HG02981 (cell line): ENCODE results near the gene SDF2L1.

Experiments
- ATAC-seq: cut with Tn5 transposase; IDR thresholded peaks from one replicate; pipeline ENCODE4 v1.9.1; 2021; ENCODE audit warnings: mild to moderate bottlenecking, moderate library complexity; ENCODE audit not compliant: unreplicated experiment

SDF2L1 gene

DNA sequence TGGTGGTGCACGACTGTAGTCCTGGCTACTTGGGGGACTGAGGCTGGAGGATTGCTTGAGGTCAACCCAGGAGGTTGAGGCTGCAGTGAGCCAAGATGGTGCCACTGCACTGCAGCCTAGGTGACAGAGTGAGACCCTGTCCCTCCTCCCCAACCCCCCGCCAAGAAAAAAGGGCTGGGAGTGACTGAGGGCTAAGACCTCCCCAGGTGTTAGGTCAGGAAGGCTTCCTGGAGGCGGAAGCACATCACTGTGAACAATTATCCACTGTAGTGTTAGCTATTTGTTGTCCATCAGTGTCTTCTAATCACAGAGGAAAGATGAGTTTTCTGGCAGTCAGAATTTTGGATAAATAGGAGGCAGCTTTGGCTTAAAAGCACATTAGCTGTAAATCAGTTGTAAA is 21.1 kb upstream of the SDF2L1 start:
- no peak for ATAC-seq

DNA sequence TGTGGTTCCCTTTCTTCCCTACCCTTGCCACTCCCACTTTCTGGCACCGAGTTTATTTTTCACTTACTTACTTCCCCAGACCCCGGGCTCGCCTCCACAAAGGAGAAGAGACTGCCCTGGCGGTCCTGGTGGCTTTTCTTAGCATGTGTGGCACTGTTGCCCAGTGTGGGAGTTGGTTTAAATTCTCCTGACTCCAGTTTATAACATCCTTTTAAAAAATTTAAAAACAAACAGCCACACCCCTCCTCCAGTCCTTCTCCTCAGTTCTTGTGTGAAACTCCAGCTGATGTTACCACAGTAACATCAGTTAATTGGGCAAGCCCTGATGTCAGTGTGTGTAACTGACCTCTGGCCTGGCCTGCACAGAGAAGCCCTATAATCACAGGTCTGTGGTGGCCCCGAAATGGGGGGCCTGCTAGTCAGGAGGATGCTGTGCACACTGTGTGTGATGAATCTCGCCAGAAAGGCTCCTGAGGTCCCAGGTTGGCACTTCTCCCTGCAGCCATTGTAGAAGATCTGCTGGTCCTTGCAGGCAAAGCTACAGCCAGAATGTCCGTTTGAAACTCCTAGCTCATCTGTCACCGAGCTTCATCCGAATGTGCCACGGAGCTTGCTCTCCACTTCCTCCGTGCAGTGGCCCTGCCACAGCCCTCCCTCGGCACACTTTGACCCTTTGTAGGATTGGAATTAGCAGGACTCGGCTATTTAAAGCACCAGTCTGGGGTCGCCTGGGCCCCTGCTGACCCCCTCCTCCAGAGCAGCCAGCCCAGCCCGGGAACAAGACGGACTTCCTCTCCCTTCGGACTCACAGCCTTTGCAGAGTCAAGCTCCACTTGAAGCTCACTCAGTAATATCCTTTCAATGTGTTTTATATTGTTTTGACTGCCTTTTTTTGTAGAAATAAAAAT is 19.8 kb upstream of the SDF2L1 start:
- ATAC-seq: no peak

DNA sequence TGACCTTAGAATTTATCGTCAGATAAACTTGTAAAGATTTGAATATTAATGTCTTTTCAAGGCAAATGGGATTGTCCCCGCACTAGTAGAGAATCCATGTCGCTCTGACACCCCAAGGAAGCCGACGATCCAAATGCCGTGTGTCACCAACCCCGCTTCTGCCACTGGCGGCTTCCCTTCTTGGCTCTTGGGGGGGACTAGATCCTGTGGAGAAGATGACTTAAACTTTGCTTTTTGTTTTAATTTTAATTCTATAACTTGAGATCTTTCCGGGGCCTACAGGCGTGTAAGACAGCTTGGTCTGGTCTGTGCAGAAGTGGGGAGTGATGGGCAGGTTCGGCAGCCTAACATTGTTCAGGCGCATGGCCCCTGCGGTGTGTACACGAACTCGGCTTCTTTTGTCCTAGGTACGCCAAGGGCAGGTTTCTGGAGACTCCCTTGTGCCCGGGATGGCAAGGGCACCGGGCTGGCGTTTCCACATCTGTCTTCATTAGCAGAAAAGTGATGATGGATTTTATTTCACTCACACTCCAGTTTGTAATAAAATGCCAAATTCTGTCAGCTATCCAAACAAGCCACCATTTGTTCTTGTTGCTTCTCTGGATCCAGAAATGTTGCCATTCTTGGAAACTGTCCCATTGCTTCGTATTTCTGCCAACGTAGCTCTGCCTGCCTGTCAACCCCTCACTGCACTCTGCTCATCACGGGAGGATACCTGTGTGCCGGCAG is 19.0 kb upstream of the SDF2L1 start:
- ATAC-seq: no peak

DNA sequence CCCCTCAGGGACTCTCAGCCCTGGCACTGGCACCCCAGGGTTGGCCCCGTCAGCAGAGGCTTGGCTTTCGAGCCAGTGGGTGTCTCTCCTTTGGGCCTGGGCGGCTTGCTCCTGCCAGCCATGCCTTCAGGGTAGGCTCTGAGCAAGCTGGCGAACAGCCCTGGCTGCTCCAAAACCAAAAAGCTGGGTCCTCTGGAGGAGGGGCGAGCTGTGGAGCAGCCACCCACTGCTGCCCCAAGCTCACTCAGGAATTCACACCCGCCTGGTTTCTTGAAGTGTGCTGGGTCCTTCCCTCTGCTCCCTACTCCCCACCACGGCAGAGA is 18.5 kb upstream of the SDF2L1 start:
- no peak for ATAC-seq

DNA sequence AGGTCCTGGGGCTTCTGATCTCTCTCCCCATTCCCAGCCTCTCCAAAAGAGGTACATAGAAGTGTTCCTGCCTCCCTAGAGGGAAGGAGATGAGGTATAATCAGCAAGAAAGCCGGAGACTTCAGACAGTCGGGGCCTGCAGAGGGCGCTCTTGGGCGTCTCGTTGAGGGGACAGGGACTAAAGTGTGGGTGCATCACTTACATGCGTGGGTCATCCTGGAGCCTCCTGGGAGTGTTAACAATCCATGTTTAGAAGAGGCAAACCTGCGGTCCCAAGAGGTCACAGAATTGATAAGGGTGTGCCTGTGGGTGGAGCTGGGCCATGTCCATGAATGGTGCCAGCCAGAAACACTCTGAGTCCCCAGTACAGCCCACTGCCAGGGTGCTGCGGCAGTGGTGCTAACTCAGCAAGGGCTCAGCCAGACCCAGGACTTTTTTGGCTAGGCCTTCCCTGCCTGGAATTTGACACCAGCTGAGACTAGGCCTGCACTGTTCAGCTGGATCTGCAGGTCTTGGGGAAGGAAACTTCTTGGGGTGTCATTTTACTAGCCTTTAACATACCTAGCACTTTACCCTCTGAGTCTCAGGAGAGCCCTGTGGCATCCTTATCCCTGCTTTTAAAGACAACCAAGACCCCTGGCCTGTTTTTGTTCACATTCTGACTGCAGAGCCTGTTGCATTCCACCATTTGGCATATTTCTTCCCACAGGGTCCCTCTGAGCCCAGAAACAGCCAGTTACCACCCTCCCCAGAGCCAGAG is 17.8 kb upstream of the SDF2L1 start:
- ATAC-seq: no peak

DNA sequence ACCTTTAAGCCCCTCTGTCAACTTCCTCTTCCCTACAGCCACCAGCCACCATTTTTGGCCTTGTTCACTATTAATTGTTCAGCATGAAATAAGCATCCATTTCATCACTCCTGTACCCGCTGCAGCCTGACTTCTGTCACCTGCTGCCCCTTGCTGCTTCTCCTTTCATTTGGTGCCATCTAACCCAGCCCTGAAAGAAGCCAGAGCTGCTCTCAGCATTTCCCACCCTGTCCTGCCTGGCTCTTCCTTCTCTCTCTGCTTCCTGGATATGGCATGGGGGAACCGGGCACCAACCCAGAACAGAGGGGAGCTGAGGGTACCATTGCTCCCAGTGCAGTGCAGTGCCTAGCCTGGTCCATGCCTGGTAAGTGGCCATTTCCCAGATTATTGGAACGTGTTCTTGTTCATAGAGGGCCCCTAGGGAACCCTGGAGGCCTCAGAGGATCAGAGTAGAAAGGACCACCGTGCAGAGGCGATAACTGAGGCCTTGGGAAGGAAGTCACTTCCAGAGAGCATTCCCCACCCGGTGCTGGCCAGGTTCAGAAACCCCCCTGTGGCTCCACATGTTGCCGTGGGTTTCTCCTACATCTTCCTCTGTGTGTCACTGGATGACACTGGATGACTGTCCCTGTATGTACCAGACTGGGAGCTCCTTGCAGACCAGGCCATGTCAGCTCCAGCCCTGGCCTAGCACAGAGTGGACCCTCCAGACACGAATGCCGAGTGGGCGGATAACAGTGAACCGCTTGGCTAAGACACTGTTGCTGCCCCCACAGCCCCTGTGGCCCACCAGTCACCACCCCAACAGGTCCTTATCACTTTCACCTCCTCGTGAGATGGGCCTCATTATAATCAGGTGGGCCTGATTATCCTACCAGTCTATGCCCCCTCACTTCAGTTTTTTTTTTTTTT is 17.0 kb upstream of the SDF2L1 start:
- no peak for ATAC-seq

DNA sequence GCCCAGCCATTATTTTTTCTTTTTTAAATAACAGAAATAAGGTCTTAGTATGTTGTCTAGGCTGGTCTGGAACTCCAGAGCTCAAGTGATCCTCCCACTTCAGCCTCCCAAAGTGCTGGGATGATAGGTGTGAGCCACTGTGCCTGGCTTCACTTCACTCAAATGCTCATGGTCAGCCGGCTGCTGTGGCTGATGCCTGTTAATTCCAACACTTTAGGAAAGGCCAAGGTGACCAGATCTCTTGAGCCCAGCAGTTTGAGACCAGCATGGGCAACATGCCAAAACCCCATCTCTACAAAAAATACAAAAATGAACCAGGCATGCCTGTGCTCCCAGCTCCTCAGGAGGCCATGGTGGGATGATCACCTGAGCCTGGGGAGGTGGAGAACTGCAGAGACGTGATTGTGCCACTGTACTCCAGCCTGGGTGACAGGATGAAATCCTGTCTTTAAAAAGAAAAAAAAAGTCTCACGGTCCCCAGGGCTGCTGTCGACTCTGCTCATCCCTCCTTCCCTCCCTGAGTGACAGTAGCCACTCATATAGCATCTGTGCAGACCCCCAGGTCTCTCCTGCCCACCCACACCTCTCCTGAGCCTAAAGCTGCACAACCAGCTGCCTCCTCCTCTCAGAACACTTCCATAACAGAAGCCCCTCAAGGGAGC is 15.9 kb upstream of the SDF2L1 start:
- ATAC-seq: no peak

DNA sequence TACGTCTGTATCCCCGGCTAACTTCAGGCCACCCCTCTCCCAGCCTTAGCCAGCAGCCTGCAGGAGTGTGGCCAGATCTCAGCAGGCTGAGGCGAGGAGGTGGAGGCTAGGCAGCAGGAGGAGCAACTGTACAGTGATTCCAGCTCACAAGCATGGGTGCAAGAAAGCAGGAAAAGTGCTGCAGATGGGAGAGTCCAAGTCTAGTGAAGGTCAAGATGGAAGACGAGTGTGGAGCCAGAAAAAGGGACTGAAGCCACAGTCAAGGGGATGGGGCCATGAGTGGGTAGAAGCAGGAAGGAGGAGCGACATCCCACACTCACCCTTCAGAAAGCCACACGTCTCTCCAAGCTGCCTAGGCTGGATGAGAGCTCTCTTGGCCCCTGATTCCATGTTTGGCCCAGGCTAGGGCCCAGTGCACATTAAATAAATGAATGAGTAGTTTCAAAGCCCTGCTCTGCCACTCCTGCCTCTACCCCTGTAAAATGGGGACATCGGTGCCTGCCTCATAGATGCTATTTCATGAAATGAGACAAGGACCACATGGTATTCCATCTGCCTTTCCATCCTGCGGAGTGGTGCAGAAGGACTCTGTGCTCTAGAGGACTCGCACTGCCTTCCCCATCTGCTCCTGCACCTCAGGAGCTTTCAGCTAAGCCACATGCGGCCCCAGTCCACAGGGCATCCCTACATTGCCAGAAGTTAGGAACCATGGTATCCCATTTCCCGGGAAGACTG is 15.2 kb upstream of the SDF2L1 start:
- no peak for ATAC-seq

DNA sequence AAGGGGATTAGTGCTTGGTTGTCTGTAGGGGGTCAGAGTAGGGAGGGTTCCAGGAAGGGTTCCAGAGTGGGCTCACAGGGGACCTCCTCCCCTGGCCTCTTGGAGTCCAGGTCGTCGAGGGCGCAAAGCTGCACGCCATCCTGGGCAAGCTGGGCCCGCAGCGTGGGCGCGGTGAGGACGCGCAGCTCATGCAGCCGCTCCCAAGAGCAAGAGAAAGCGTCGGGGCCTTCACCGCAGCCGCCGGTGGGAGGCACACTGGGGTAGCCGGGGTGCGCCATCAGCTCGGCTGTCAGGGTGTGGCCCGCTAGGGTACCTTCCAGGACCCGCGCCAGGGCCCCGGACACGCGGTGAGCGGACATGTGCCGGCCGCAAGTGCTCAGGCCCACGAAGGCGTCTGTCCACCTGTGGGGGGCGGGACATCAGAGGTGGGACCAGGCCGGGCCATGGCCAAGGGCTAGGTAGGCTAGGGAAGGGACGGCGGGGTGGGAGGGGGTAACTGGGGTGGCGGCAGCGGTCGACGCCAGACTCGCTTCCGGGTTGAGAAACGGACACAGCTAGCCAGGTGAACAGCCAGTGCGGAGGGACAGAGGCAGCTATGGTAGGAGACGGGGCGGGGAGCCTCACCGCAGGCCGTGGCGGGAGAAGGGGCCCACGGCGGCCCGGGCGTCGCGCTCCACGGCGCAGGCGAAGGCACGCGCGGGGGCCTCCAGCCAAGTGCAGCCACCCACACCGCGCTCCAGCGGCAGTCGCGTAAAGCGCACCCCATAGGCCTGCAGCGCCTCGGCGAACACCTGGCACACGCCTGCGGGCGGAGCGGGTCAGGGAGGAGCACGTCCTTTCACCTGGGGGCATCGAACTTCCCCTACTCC is 13.5 kb upstream of the SDF2L1 start:
- no peak for ATAC-seq

DNA sequence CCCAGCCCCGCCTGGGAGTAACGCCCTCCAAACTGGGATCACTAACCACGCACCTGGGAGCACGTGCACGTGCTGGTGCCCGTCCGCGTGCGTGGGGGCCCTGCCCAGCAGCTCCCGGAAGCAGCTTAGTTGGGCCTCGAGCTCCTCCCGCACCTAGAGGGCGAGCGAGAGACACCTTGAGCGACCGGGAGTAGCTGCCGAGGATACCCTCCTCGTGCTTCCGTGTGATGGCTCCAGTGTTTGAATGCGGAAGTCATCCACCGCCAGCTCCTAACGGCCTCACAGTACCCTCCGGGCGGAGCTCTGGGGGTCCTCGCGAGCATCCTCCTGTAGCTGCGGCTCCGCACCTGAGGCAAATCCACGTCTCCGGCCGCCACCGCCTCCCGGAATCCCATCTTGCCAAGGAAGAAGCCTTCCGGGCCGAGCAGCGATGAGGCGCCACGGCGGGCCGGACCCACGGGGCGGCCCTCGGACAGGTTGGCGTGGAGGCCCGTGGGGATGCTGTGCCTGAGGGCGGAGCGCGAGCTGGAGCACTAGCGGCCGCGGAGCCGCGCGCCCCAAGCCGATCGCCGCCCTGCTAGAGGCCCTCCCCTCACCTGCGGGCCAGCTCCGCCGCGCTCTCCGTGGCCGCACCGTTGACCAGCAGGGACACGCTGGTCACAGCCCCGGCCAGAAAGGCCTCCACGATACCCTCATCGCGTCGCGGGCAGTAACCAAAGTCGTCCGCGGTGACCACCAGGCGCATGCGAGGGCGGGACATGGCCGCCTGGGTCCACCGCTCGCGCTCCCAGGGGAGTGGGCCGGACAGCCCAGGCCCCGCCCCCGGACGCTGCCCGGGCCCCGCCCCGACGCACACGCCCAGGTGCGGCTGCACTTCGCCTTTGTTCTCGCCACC is 12.6 kb upstream of the SDF2L1 start, which contains the start of gene YDJC:
Gene YDJC, minus strand, starts transcription at position 768 of the 895 bp plus-strand sequence. Its CDS starts 8 bp downstream, at position 760.
- ATAC-seq: peak; percentile 78

DNA sequence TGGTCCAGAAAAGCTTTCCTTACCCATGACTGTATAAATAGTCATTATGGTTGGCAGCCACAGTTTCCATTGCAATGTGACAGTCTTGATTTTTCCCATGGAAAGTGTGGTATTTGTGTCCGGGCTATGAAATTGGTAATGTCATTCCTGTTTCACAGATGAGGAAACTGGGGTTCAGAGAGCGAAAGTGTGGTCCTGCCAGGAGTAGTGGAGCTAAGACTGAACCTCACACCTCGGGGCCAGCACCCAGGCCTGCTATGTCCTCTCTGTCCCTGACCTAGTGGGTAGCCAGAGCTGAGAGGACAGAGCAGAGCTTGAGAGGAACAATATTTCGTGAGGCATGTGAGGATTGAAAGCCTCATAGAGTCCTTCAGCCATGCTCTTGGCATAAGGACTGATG is 11.1 kb upstream of the SDF2L1 start:
- no peak for ATAC-seq

DNA sequence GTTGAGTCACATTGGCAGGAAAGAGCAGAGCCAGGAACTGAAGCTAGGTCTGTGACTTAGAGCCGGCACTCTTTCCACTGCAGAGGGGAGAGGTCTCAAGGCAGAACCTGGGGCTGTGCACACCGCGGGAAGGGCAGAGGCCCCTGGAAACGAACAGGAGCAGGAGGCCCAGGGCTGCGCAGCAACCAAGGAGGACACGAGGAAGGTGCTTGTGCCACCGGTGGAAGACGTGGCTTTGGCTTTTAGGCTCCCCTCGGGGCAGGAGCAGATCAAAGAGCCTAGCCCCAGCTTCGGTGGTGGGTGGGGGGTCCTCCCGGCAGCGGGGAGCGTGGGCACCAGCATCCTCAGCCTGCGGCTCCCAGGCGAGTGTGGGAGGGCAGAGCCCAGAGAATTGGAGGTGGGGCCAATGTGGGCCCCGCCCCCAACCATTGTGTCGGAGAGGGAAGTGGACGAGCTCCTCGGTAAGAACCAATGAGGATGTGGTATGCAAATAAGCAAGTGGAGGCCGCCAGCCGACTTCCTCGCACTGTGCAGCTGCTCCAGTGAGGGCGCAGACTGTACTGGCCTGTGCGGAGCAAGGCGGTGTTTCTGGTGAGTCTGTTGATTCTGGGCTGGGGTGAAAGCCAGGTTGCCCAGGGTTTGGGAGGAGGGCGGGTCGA is 9.7 kb upstream of the SDF2L1 start, which contains the start of gene CCDC116:
Gene CCDC116, plus strand, starts transcription at position 524 of the 659 bp plus-strand sequence. CDS start 422 bp downstream, outside the sequence.
- no peak for ATAC-seq

DNA sequence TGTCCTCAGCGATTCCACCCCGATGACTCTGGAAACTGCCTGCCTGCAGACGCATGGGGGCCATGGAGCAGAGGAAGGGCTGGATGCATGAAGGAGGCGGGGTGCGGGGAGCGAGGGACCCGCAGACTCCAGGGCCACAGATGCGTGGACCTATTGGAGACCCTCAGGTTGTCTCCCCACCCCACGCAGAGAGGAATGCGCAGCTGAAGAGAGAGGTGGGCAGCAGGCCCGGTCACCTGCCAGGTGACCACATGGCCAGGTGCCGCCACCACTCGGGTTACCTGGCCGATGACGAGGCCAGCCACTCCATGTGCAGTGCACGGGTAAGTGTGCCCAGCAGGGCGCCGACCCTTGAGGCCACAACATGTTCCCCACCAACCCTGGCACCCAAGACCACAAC is 9.2 kb upstream of the SDF2L1 start:
- no peak for ATAC-seq

DNA sequence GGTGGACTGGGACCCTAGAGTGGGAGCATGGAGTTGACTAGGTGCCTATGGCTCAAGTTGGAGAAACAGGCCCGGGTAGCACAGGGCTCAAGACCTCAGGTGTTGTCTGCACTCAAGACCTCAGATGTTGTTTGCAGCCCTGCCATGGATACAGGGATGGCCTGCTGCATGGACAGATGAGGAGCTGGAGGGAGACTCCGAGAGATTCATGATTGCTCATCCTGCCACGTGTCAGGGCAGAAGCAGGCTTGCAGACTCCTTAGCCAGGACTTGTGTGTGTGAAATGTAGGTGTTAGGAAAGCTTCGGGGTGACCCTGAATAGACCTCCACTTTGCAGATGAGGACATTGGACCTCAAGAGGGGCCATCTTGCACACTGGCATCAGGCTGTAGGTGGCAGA is 8.6 kb upstream of the SDF2L1 start:
- ATAC-seq: no peak

DNA sequence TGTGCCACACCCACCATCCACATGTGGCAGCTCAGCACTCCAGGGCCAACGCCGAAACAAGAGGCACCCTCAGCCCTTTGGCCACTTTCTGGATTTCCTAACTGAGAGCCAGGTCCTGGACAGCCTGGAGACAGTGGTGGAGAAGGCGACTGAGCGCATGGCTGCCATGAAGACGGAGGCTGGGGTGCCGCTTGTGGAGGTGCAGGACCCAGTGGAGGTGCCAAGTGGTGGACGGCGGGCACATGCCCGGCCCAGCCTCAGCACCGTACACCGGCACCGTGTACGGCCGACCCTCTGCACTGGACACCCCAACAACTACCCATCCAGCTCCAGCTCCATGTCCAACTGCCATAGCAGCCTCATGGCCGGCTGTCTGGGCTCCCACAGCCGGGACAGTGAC is 8.0 kb upstream of the SDF2L1 start:
- ATAC-seq: no peak

DNA sequence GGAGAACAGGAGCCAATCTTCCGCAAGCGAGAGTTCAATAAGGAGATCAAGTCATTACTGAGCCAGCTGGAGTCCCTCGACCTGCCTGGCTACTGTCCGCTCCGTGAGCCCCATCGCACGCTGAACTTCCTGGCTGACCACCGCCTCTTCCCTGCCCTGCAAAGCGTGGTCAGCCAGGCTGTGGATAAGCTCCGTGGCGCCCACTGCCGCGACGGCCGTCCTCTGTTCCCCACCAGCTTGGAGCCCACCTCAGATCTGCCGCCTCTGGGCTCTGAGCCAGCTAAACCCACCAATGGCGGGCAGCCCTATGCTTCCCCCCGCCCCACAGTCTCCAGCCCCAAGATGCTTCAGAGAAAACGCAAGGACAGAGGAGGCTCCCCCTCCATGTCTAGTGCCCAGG is 7.3 kb upstream of the SDF2L1 start:
- ATAC-seq: no peak
